ENCODE measurements around the gene RNF212.

- TF ChIP-seq, protein P1, sequence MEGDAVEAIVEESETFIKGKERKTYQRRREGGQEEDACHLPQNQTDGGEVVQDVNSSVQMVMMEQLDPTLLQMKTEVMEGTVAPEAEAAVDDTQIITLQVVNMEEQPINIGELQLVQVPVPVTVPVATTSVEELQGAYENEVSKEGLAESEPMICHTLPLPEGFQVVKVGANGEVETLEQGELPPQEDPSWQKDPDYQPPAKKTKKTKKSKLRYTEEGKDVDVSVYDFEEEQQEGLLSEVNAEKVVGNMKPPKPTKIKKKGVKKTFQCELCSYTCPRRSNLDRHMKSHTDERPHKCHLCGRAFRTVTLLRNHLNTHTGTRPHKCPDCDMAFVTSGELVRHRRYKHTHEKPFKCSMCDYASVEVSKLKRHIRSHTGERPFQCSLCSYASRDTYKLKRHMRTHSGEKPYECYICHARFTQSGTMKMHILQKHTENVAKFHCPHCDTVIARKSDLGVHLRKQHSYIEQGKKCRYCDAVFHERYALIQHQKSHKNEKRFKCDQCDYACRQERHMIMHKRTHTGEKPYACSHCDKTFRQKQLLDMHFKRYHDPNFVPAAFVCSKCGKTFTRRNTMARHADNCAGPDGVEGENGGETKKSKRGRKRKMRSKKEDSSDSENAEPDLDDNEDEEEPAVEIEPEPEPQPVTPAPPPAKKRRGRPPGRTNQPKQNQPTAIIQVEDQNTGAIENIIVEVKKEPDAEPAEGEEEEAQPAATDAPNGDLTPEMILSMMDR (conservative IDR thresholded peaks at IDR 0.05; ENCODE audit: low read depth, low read length) = no peak
- TF ChIP-seq EZH2 (IDR thresholded peaks at IDR 0.05; ENCODE audit: low read length, unreplicated experiment) = no peak
Observed at GRCh38 chr4:1092026-1092982, 21.1 kb downstream of the RNF212 start.
